Neural cell (in vitro differentiated cells): ENCODE measurements around the gene HMGXB4. TPM values are rescaled to one million over a fixed set of nuclear protein-coding genes. Genes with fewer than 3 reads are reported as not detected.

Experiments used
- H2AFZ ChIP-seq: fragments of 200-600, 300-800 bp; sonication (generic), shearing (Covaris generic); 2 replicates; pipeline ENCODE4 v1.6.0; 2014; ENCODE audit warnings: low read depth, mild to moderate bottlenecking, antibody characterized with exemption, low read length, moderate library complexity
- H3F3A ChIP-seq: fragments of 200-600 bp; shearing (Covaris generic); 2 replicates; pipeline ENCODE4 v1.6.1; 2016; ENCODE audit warnings: mild to moderate bottlenecking, moderate library complexity, mixed read lengths, antibody characterized with exemption, low read length; ENCODE audit not compliant: insufficient read depth, poor library complexity, severe bottlenecking
- H3K27ac ChIP-seq: fragments of 200-600, 300-800 bp; sonication (generic), shearing (Covaris generic); 2 replicates; pipeline ENCODE4 v1.5.1; 2014; ENCODE audit warnings: mild to moderate bottlenecking, low read length, moderate library complexity
- H3K27me3 ChIP-seq: fragments of 300-800, 200-600 bp; sonication (generic), shearing (Covaris generic); 2 replicates; pipeline ENCODE4 v1.6.0; 2014; ENCODE audit warnings: mild to moderate bottlenecking, low read depth, low read length, moderate library complexity; ENCODE audit not compliant: insufficient read depth
- H3K36me3 ChIP-seq: fragments of 300-800, 200-600 bp; sonication (generic), shearing (Covaris generic); 2 replicates; pipeline ENCODE4 v1.5.1; 2014; ENCODE audit warnings: mild to moderate bottlenecking, antibody characterized with exemption, low read length, moderate library complexity; ENCODE audit not compliant: insufficient read depth
- H3K4me2 ChIP-seq: fragments of 300-800, 200-600 bp; sonication (generic), shearing (Covaris generic); 2 replicates; pipeline ENCODE4 v1.6.0; 2014; ENCODE audit warnings: mild to moderate bottlenecking, low read length
- H3K4me3 ChIP-seq: fragments of 300-800, 200-600 bp; sonication (generic), shearing (Covaris generic); 2 replicates; pipeline ENCODE4 v1.5.1; 2014; ENCODE audit warnings: mild to moderate bottlenecking, low read length, moderate library complexity
- H3K79me2 ChIP-seq: fragments of 200-600 bp; shearing (Covaris generic); replicated peaks from 2 replicates; pipeline ENCODE4 v1.6.0; 2014; ENCODE audit warnings: mild to moderate bottlenecking, low read length, moderate library complexity; ENCODE audit not compliant: insufficient read depth
- H3K9ac ChIP-seq: fragments of 300-800, 200-600 bp; sonication (generic), shearing (Covaris generic); 2 replicates; pipeline ENCODE4 v1.6.1; 2016; ENCODE audit warnings: mild to moderate bottlenecking, low read length, mixed read lengths
- H3K9me2 ChIP-seq: fragments of 200-600 bp; shearing (Covaris generic); 2 replicates; pipeline ENCODE4 v1.6.1; 2016; ENCODE audit warnings: mild to moderate bottlenecking, low read length, mixed read lengths; ENCODE audit not compliant: insufficient read depth
- H3K9me3 ChIP-seq: fragments of 200-600, 300-800 bp; sonication (generic), shearing (Covaris generic); 2 replicates; pipeline ENCODE4 v1.6.1; 2016; ENCODE audit warnings: mild to moderate bottlenecking, mixed run types, low read length, moderate library complexity, mixed read lengths
- H4K20me1 ChIP-seq: fragments of 200-600 bp; shearing (Covaris generic); 2 replicates; pipeline ENCODE4 v1.6.1; 2016; ENCODE audit warnings: mild to moderate bottlenecking, mixed run types; ENCODE audit not compliant: insufficient read depth
- EP300 ChIP-seq: fragments of 450-650 bp; conservative IDR thresholded peaks from 2 replicates; pipeline ENCODE4 v1.6.1; 2014; ENCODE audit warnings: antibody characterized with exemption, mild to moderate bottlenecking, moderate library complexity; ENCODE audit not compliant: poor library complexity, severe bottlenecking
- EZH2 ChIP-seq: fragments of 200-600, 300-800 bp; shearing (Covaris generic), sonication (generic); IDR thresholded peaks from 2 replicates; pipeline ENCODE4 v1.6.1; 2014; ENCODE audit warnings: antibody characterized with exemption, low read length, borderline replicate concordance, mild to moderate bottlenecking; ENCODE audit not compliant: insufficient read depth, poor library complexity, severe bottlenecking
- MXI1 ChIP-seq: fragments of 450-650 bp; conservative IDR thresholded peaks from 2 replicates; pipeline ENCODE4 v1.6.1; 2014; ENCODE audit warnings: antibody characterized with exemption, mild to moderate bottlenecking; ENCODE audit not compliant: poor library complexity, severe bottlenecking
- POLR2AphosphoS5 ChIP-seq: IDR thresholded peaks from 2 replicates; pipeline ENCODE4 v1.6.1; 2012
- RAD21 ChIP-seq: fragments of 450-650 bp; conservative IDR thresholded peaks from 2 replicates; pipeline ENCODE4 v1.6.1; 2014; ENCODE audit warnings: antibody characterized with exemption, mild to moderate bottlenecking, moderate library complexity
- SMC3 ChIP-seq: fragments of 450-650 bp; conservative IDR thresholded peaks from 2 replicates; pipeline ENCODE4 v1.6.1; 2014; ENCODE audit warnings: antibody characterized with exemption, mild to moderate bottlenecking, moderate library complexity; ENCODE audit not compliant: poor library complexity
- TAF1 ChIP-seq: IDR thresholded peaks from 2 replicates; pipeline ENCODE4 v1.6.1; 2012; ENCODE audit warnings: low read depth
- polyA plus RNA-seq: library from polyadenylated mRNA; depleted of rRNA; stranded (reverse); fragments of >200 nt; gene quantifications from 2 replicates; pipeline ENCODE4 v1.2.3, GENCODE V29; 2014
- TF ChIP-seq, protein P1 (sequence below): IDR thresholded peaks from 2 replicates; pipeline ENCODE4 v1.6.1; 2012; ENCODE audit warnings: borderline replicate concordance
- TF ChIP-seq, protein P2 (sequence below): fragments of 450-650 bp; IDR thresholded peaks from 2 replicates; pipeline ENCODE4 v1.5.1; 2014; ENCODE audit warnings: antibody characterized with exemption, mild to moderate bottlenecking, moderate library complexity; ENCODE audit not compliant: poor library complexity, severe bottlenecking

The HMGXB4 gene
- polyA plus RNA-seq, 1 donor from 2014 or later: 20.0 TPM

DNA sequence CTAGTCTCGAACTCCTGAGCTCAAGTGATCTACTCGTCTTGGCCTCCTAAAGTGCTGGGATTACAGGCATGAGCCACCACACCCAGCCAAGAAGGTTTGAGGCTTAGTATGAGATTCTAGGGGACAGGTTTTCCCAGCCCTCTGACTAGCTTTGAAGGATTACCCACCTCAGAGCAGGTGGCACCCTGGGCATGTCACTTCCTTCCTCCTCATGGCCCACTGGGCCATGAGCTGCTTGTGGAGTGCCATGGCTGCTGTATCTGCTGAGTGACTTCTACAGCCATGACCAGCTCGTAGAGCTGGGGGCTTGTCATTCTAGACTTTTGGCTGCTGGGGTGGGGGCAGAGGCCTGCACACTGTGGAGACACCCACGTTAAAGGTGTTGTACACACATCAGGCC is 67.5 kb downstream of the HMGXB4 start:
- H3K9me2 ChIP-seq: no peaks in the 10 kb centered on the region
- no peaks in the 10 kb centered on the region for H3F3A ChIP-seq
- no peak overlapping the region for H3K4me3 ChIP-seq
- no peak overlapping the region for H2AFZ ChIP-seq
- no peaks in the 10 kb centered on the region for H3K79me2 ChIP-seq
- H3K36me3 ChIP-seq: no peaks in the 10 kb centered on the region
- no peak overlapping the region for H3K9ac ChIP-seq
- H3K4me2 ChIP-seq: no peak overlapping the region
- TF ChIP-seq TAF1 (no peak), POLR2AphosphoS5 (no peak), MXI1 (no peak), RAD21 (no peak), EP300 (no peak), SMC3 (no peak), EZH2 (no peak)
- TF ChIP-seq, protein P1, sequence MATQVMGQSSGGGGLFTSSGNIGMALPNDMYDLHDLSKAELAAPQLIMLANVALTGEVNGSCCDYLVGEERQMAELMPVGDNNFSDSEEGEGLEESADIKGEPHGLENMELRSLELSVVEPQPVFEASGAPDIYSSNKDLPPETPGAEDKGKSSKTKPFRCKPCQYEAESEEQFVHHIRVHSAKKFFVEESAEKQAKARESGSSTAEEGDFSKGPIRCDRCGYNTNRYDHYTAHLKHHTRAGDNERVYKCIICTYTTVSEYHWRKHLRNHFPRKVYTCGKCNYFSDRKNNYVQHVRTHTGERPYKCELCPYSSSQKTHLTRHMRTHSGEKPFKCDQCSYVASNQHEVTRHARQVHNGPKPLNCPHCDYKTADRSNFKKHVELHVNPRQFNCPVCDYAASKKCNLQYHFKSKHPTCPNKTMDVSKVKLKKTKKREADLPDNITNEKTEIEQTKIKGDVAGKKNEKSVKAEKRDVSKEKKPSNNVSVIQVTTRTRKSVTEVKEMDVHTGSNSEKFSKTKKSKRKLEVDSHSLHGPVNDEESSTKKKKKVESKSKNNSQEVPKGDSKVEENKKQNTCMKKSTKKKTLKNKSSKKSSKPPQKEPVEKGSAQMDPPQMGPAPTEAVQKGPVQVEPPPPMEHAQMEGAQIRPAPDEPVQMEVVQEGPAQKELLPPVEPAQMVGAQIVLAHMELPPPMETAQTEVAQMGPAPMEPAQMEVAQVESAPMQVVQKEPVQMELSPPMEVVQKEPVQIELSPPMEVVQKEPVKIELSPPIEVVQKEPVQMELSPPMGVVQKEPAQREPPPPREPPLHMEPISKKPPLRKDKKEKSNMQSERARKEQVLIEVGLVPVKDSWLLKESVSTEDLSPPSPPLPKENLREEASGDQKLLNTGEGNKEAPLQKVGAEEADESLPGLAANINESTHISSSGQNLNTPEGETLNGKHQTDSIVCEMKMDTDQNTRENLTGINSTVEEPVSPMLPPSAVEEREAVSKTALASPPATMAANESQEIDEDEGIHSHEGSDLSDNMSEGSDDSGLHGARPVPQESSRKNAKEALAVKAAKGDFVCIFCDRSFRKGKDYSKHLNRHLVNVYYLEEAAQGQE: no peak
- TF ChIP-seq, protein P2, sequence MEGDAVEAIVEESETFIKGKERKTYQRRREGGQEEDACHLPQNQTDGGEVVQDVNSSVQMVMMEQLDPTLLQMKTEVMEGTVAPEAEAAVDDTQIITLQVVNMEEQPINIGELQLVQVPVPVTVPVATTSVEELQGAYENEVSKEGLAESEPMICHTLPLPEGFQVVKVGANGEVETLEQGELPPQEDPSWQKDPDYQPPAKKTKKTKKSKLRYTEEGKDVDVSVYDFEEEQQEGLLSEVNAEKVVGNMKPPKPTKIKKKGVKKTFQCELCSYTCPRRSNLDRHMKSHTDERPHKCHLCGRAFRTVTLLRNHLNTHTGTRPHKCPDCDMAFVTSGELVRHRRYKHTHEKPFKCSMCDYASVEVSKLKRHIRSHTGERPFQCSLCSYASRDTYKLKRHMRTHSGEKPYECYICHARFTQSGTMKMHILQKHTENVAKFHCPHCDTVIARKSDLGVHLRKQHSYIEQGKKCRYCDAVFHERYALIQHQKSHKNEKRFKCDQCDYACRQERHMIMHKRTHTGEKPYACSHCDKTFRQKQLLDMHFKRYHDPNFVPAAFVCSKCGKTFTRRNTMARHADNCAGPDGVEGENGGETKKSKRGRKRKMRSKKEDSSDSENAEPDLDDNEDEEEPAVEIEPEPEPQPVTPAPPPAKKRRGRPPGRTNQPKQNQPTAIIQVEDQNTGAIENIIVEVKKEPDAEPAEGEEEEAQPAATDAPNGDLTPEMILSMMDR: no peak
- no peaks in the 10 kb centered on the region for H3K27me3 ChIP-seq
- no peaks in the 10 kb centered on the region for H3K9me3 ChIP-seq
- H4K20me1 ChIP-seq: no peaks in the 10 kb centered on the region
- H3K27ac ChIP-seq: no peak overlapping the region

DNA sequence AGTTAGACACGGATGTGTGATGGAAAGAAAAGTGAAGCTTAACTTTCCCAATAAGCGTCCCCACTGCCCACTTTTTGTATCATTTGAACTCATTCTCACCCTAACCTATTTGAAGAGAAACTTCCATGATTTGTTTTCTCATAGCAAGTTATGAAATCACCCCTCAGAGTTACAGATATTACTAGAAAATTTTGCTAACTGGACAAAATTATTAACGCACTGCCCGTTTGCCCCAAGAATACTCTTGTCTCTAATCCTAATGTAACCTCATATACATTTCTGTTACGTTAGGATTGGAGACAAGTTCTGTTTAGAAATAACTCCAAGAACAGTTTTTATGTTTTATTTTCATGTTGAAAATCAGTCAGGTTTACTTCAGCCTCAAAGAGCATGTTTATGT is 67.9 kb downstream of the HMGXB4 start:
- H3K36me3 ChIP-seq: no peaks in the 10 kb centered on the region
- no peak overlapping the region for H3K4me3 ChIP-seq
- H3K27me3 ChIP-seq: no peaks in the 10 kb centered on the region
- no peak overlapping the region for H3K27ac ChIP-seq
- H3K4me2 ChIP-seq: no peak overlapping the region
- no peaks in the 10 kb centered on the region for H3F3A ChIP-seq
- H2AFZ ChIP-seq: no peak overlapping the region
- no peak for TF ChIP-seq POLR2AphosphoS5
- H4K20me1 ChIP-seq: no peaks in the 10 kb centered on the region
- no peaks in the 10 kb centered on the region for H3K9me3 ChIP-seq
- no peak overlapping the region for H3K9ac ChIP-seq
- H3K9me2 ChIP-seq: no peaks in the 10 kb centered on the region
- H3K79me2 ChIP-seq: no peaks in the 10 kb centered on the region

DNA sequence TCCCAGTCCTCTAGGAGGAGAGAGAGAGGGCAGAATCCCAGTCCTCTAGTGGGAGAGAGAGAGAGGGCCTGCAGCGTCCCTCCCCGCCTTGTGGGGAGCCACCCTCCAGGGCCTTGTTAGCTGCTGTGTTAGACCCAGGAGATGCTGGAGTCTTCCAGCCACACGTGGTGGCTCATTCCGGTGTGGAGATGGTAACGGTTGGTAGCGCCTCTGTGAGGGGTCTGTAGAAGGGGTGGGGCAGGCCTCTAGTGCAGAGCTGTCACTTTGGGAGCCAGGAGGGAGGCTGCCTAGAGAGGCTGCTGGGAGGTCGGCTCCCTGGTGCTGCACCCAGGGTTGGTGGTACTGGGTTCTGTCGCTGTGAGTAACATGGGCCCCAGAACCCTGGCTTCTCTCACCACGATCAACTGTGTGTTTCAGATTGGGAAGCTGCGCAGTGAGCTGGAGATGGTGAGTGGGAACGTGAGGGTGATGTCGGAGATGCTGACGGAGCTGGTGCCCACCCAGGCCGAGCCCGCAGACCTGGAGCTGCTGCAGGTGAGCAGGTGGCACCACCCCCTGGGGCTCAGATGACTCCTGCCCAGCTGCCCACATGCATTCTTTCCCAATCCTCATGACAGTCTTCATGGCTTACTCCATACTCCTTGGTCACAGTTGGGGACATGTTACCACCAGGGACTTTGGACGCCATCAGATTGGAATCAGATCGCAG is 69.7 kb downstream of the HMGXB4 start:
- Histone ChIP-seq H3K36me3 (no peaks in the 10 kb centered on the region), H3F3A (no peaks in the 10 kb centered on the region), H4K20me1 (no peaks in the 10 kb centered on the region), H3K4me2 (no peak overlapping the region), H3K27me3 (no peaks in the 10 kb centered on the region), H3K9ac (no peak overlapping the region), H3K4me3 (no peak overlapping the region), H3K9me3 (no peaks in the 10 kb centered on the region), H3K27ac (no peak overlapping the region), H3K79me2 (no peaks in the 10 kb centered on the region), H2AFZ (no peak overlapping the region), H3K9me2 (no peaks in the 10 kb centered on the region)
- no peak for TF ChIP-seq MXI1
- no peak for TF ChIP-seq POLR2AphosphoS5
- TF ChIP-seq, protein P2: no peak
- no peak for TF ChIP-seq TAF1
- TF ChIP-seq SMC3: no peak
- TF ChIP-seq EZH2: no peak
- TF ChIP-seq EP300: no peak
- TF ChIP-seq, protein P1: no peak
- TF ChIP-seq RAD21: no peak
